Uterus (tissue), 2 donors: Measurements from ENCODE around the gene ARHGEF40.
A peak's percentile ranks its signal among the peaks of the same experiment; 100 is the strongest.

Experiments
- POLR2A ChIP-seq, 2 donors: fragments of 450-650 bp; IDR thresholded peaks; one replicate each; pipeline ENCODE4 v1.6.1; 2016; ENCODE audit warnings: antibody characterized with exemption in 2 of 2, mild to moderate bottlenecking in 1 of 2, moderate library complexity in 1 of 2
- TF ChIP-seq, protein P1 (sequence below), 4 experiments: fragments of 200-600 bp in 2 of 4; fragments of 450-650 bp in 2 of 4; sonication (generic) in 2 of 4; IDR thresholded peaks; one replicate each; pipeline ENCODE4 v1.5.1; 2016 to 2019; ENCODE audit warnings: antibody characterized with exemption in 4 of 4, mild to moderate bottlenecking in 2 of 4, moderate library complexity in 1 of 4

DNA sequence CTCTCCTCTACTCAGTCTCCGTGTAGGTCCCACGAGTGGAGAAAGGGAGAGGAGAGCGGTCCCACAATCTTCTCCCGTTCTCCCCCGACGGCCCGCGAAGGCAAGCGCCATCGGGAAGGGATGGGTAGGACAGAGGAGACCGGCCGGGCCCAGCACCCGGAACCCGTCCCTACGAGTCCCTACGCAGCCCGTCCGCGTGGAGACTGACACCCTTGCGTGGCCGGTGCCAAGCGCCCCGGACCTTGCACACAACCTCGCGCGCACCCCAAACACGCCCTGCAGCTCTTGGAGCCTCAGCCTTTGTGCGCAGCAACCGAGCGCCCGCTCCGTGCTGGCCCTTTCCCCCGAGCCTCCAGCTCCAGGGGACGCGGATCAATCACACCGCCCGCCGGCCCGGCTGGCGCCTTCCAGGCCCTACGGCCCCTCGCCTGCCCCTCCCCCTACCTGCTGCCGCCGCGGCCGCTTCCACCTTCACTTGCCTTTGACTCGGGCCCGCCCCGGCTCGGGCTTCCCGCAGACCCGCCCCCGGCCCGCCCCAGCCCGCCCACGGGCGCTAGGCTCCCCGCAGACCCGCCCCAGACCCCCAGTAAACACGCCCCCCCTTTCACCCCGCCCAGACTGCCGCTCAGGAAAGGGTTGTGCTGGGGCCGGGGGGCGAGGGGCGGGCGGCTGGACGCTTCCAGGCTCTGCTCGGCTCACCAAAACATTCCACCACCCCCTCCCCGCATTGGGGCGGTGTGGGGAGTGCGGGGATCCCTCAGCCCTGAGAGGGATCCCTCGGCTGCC lies 45.3 kb upstream of the ARHGEF40 start, which contains the start of gene NDRG2:
- TF ChIP-seq, protein P1, sequence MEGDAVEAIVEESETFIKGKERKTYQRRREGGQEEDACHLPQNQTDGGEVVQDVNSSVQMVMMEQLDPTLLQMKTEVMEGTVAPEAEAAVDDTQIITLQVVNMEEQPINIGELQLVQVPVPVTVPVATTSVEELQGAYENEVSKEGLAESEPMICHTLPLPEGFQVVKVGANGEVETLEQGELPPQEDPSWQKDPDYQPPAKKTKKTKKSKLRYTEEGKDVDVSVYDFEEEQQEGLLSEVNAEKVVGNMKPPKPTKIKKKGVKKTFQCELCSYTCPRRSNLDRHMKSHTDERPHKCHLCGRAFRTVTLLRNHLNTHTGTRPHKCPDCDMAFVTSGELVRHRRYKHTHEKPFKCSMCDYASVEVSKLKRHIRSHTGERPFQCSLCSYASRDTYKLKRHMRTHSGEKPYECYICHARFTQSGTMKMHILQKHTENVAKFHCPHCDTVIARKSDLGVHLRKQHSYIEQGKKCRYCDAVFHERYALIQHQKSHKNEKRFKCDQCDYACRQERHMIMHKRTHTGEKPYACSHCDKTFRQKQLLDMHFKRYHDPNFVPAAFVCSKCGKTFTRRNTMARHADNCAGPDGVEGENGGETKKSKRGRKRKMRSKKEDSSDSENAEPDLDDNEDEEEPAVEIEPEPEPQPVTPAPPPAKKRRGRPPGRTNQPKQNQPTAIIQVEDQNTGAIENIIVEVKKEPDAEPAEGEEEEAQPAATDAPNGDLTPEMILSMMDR (IDR thresholded peaks at IDR 0.05): peak in 1 of 4 experiments; percentile 21
- TF ChIP-seq POLR2A (IDR thresholded peaks at IDR 0.05): peak; percentile 57 to 68
